ENCODE measurements around the gene RAD51.

Gene RAD51

GRCh38 chr15:40763801-40764628 lies 69.0 kb downstream of the RAD51 start, which contains the start of gene GCHFR:
Gene GCHFR (plus strand): TSS chr15:40764068. CDS start chr15:40764181, 113 bp downstream.
- peak; percentile 58 to 78 (median 65) for DNase-seq

GRCh38 chr15:40764629-40765103 lies 69.7 kb downstream of the RAD51 start:
- no peak for DNase-seq

GRCh38 chr15:40766194-40766815 lies 71.3 kb downstream of the RAD51 start:
- DNase-seq, result no peak

GRCh38 chr15:40766906-40767837 lies 72.2 kb downstream of the RAD51 start:
- DNase-seq, result no peak

GRCh38 chr15:40767838-40768500 lies 73.0 kb downstream of the RAD51 start:
- DNase-seq, result no peak

- no peak for DNase-seq
Measured at GRCh38 chr15:40768521-40769273, 73.7 kb downstream of the RAD51 start.

- peak in 2 of 5 donors; percentile 16 to 23 for DNase-seq
Measured at GRCh38 chr15:40769274-40770146, 74.5 kb downstream of the RAD51 start, which contains the start of gene C15orf62. Gene C15orf62 (plus strand): TSS chr15:40769980. CDS start chr15:40770496, 516 bp downstream.

- no peak for DNase-seq
Measured at GRCh38 chr15:40770147-40770721, 75.3 kb downstream of the RAD51 start.

- no peak for DNase-seq
Measured at GRCh38 chr15:40771242-40771641, 76.3 kb downstream of the RAD51 start.

- no peak for DNase-seq
Measured at GRCh38 chr15:40772014-40772413, 77.0 kb downstream of the RAD51 start.

GRCh38 chr15:40773496-40773895 lies 78.5 kb downstream of the RAD51 start:
- no peak for DNase-seq

- DNase-seq, result no peak
Measured at GRCh38 chr15:40773902-40774301, 78.9 kb downstream of the RAD51 start.

GRCh38 chr15:40775007-40775406 lies 80.0 kb downstream of the RAD51 start:
- no peak for DNase-seq

- no peak for DNase-seq
Measured at GRCh38 chr15:40775740-40776536, 81.0 kb downstream of the RAD51 start.

- peak in 1 of 5 donors; percentile 56 for DNase-seq
Measured at GRCh38 chr15:40776537-40777141, 81.7 kb downstream of the RAD51 start.

All from T-helper 1 cell (primary cell).